DMS79 treated with DMSO at 0.1 percent for 48 hours (cell line): ENCODE measurements around the gene APLF.

Experiments
- DNase-seq: peaks from one replicate; lab custom pipeline; 2025; lab: John Stamatoyannopoulos, UW

Gene APLF, protein sequence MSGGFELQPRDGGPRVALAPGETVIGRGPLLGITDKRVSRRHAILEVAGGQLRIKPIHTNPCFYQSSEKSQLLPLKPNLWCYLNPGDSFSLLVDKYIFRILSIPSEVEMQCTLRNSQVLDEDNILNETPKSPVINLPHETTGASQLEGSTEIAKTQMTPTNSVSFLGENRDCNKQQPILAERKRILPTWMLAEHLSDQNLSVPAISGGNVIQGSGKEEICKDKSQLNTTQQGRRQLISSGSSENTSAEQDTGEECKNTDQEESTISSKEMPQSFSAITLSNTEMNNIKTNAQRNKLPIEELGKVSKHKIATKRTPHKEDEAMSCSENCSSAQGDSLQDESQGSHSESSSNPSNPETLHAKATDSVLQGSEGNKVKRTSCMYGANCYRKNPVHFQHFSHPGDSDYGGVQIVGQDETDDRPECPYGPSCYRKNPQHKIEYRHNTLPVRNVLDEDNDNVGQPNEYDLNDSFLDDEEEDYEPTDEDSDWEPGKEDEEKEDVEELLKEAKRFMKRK

GRCh38 chr2:68467077-68467960 lies at the start of gene APLF, which contains the start of gene FBXO48:
TSS of gene APLF (plus strand) at chr2:68467585. CDS start at chr2:68467732, 147 bp downstream.
TSS of gene FBXO48 (minus strand) at chr2:68467294. CDS start at chr2:68465145, 2,149 bp downstream.
- DNase-seq = peak; percentile 97

- no peak for DNase-seq
Observed at GRCh38 chr2:68417926-68418325, 49.5 kb upstream of the APLF start.

DNA sequence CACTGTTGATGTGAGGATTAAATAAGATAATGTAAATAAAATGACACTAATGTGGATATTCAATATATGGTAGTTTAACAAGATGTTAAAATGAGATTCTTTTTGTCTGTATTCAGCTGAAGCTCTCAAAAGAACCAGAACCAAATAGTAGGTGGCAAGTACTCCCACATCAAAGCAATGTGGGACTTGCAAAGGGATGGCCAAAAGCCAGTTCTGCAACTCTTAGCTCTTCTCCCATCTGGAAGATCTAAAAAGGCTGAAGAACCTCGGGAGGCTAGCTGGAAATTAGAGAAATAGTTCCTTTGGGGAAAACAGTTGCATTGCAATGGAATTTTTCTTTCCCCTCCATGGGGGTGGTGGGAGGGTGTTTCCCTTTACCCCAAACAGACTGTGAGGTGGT lies 49.0 kb upstream of the APLF start:
- no peak for DNase-seq

- no peak for DNase-seq
Observed at GRCh38 chr2:68418855-68419254, 48.5 kb upstream of the APLF start.

GRCh38 chr2:68420254-68420910 lies 47.0 kb upstream of the APLF start:
- DNase-seq = no peak

DNA sequence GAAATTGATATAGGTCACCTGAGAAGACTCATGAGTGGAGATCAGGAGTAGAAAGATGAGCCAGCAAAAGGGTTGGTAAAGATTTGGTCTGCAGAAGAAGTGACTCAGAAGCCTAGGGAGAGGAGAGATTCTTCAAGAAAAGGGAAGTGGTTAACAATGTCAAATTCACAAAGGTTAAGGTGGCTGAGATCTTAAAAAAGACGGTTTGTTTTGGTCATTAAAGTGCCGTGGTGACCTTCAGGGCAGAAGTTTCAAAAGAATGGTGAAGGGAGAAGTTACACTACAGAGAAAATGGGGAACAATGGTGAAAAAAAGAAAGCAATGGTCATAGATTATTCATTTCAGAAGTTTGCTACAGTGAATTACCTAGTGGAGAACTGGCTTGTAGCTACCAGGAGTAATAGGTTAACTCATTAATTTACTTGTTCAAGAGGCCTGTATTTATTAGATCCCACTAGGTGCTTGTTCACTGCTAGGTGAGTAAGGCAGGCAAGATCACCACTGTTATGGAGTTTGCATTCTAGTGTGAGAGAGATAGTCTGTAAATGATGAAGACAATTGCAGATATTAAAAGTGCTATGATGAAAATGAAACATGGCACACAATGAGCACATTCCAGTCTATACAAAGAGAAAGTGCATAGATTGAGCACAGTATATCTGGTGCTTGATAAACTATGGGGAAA lies 43.3 kb upstream of the APLF start:
- DNase-seq = no peak

DNA sequence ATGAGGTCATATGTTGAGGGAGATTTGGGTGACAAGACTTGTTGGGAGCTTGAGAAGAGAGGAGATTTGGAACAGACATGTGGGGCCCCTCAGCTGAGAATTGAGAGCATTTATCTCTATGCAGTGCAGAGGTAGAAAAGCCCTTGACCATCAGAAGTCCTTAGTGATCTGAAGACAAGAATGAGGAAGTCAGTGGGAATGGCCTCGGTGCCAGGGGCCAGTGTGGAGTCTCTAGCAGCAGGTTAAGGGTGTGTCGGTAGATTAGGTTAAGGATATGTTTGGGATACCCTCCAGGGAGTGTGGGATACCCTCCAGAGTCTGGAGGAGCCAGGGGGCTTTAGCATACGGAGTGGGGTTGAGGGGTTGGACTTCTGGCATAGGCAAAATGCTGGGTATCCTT lies 41.9 kb upstream of the APLF start:
- no peak for DNase-seq

DNA sequence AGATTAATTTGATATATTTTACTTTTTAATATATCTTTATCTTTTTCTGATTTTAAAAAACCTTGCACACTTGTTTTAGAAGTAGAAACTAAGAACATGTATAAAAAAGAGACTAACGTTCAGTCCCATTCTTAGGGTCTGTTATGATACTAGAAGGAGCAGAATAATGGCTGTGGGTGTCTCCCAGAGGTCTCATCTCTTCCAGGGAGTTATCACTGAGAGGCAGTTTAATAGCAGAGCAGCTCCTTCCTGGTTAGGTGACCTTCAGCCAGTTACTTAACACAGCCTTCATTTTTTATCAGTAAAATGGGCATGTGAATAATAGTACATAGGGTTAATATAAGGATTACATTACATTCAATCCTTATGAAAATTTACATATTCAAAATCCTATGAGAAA lies 40.9 kb upstream of the APLF start:
- no peak for DNase-seq

DNA sequence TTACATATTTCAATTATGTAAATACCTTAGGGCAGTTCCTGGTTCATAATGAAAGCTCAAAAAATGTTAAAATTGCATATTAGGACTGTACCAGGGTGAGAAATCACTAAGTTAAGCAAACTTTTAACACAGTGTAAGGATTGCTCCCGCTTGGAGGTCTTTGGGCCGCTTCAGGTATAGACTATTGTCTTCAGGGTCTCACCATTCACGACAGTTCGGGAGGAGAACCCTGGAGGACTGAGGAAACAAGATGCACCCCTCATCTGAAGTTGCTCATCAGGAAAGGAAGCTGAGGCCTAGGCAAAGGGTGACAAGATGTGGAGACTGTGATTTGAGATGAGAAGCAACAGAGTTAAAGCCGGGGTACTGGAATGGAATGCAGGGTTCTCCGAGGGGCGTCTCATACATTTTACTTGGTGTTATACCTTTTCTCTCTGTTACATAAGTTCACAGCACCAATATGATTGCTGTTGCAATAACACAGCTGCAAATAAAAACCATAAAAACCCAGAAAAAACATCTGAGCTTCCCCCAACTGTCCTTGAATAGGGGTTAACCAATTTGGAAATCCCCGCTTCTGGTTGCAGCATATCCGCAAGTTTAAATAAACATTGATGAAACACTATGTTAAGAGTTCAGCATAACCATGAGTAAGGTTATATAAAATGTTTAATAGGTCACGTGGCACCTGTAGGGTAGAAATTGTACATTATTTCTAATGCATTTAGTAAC lies 40.4 kb upstream of the APLF start:
- no peak for DNase-seq

DNA sequence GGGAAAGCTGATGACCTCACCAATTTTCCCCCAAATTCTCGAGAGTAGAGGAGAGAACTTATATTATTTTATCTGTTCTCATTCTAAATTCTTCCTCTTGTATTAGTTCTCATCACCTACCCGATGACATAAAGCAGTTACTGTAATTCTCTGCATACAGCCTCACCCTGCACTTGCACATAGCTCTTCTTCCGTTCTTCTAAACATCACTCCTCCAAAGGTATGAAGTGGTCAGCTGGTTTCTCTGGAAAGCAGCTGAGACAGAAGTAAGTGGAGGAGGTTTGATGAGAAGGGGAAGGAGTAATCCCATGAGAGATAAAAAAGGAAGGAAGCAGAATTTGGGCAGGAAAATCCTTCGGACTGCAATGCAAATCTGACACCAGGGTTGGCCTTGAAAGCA lies 39.3 kb upstream of the APLF start:
- no peak for DNase-seq

DNA sequence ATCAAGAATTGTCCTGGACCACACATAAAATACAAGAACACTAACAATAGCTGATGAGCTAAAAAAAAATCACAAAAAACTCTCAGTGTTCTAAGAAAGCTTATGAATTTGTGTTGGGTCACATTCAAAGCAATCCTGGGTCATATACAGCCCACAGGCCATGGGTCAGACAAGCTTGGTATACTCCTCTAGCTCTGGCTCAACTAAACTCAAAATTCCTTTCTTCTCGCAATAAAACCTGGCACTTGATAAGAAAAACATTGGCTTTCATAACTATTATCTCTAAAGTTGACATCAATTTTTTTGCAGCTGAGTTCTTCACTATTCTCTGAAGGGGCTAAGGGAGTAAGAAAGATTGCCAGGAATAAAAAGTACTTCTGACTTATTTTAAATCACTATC lies 38.6 kb upstream of the APLF start:
- DNase-seq = no peak

GRCh38 chr2:68429311-68429826 lies 38.0 kb upstream of the APLF start:
- DNase-seq = no peak

GRCh38 chr2:68431316-68431972 lies 35.9 kb upstream of the APLF start:
- no peak for DNase-seq

DNA sequence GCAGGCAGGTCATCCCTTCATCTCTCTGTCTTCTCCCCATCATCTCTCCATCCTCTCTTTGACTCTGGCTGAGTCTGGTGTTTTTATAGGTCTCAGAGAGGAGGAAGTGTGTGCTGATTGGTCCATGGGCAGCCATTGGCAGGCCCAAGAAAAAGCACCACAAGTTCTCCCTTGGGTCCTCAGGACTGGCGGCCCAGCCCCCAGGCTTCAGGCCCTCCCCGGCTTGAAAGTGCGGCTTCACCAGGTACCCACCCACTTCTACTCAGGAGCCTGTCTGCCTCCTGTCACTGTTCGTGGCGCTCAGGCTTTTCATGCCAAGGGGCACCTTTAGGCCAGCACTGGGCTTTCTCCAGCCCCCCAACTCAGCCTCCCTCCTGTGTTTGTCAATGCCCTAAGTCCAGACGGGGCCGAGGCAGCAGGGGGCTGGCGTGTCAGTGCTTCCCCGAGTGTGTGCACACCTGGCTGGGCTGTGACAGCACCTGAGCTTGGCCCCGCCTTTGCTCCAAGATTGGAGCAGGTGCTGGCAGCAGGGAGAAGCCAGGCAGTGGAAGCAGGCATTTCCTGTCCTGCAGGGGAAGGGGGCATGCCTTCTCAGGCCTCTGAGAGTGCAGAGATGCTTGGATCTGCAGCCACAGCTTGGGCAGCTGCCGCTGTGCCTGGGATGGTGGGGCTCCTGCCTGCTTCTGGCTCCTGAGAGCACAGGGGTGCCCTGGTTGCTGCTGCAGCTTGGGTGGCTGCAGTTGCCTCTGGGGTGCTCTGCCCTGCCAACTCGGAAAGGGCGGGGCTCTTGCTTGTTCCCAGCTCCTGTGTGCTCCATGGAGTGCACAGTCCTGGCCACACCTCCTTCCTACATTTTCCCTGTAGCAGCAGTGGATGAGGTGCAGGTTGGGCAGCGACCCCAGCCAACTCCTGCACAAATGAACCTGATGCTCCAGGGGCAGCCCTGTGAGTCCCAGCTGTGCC lies 34.4 kb upstream of the APLF start:
- DNase-seq = no peak

GRCh38 chr2:68434981-68435380 lies 32.4 kb upstream of the APLF start:
- DNase-seq = no peak

DNA sequence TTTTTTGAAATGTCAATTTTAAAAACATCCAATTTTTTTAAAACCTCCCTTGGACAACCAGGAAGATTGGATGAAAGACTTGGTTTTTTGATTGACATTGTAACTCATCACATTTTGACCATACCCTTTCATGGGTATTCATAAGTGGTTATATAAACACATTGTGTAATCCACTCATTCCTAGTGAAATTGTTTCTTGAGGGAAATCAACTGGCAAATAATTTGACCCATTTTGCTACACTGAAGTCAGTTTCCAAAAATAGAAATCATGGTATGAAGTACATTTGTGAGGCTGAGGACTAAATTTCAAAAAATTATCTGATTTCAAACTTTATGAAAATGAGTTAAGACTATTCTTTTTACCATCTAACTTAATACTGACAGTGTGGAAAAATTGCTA lies 31.8 kb upstream of the APLF start:
- DNase-seq = no peak

- no peak for DNase-seq
Observed at GRCh38 chr2:68436270-68436669, 31.1 kb upstream of the APLF start.

GRCh38 chr2:68438455-68439303 lies 28.7 kb upstream of the APLF start:
- DNase-seq = no peak
